HCT116 (cell line): ENCODE results near the gene SEMA6D. TPM values are rescaled to one million over a fixed set of nuclear protein-coding genes. Genes with fewer than 3 reads are reported as not detected.

Source experiments
- ATAC-seq: fragments of 200-7000 bp; cut with Tn5 transposase; 2 replicates; pipeline ENCODE4 v1.9.1; 2020; ENCODE audit warnings: mild to moderate bottlenecking, moderate library complexity
- BruUV-seq: library from RNA; stranded (reverse); fragments of 400-500 nt; replicated peaks from 2 replicates; lab custom pipeline; 2021; lab: Mats Ljungman, UMichigan
- CTCF ChIA-PET: fragments of 300-600 bp; sonication (Branson Sonifier 250); formaldehyde crosslinking; loops from one replicate; lab custom pipeline; 2021; ENCODE audit warnings: antibody characterized with exemption; lab: Charles Lee
- POLR2A ChIA-PET: fragments of 300-600, 350-600 bp; sonication (Branson Sonifier 250); formaldehyde crosslinking; loops from one replicate; lab custom pipeline; 2021; ENCODE audit warnings: antibody characterized with exemption; lab: Charles Lee
- RAD21 ChIA-PET, 2 experiments: fragments of 300-600 bp; sonication (Branson Sonifier 250); formaldehyde crosslinking; loops; one replicate each; lab custom pipeline; 2023; ENCODE audit warnings: low total read pairs in 2 of 2; ENCODE audit not compliant: uncharacterized antibody in 2 of 2, unreplicated experiment in 2 of 2, low non-redundant PET in 1 of 2; lab: Charles Lee
- DNase-seq: peaks from one replicate; pipeline ENCODE4 v3.0.0-alpha.2; 2010; ENCODE audit warnings: low read depth, low spot score
- H2AFZ ChIP-seq: fragments of 200-600 bp; shearing (Covaris generic), sonication (generic); 2 replicates; pipeline ENCODE4 v1.6.1; 2017; ENCODE audit warnings: low read depth, mixed run types, mixed read lengths, antibody characterized with exemption, low read length; ENCODE audit not compliant: poor library complexity, severe bottlenecking
- H3K27ac ChIP-seq: 2 replicates; pipeline ENCODE4 v1.5.1; 2012; ENCODE audit warnings: low read depth, low read length
- H3K27me3 ChIP-seq: fragments of 200-600 bp; sonication (generic); 2 replicates; pipeline ENCODE4 v1.6.1; 2016; ENCODE audit warnings: mixed run types, low read length, mixed read lengths; ENCODE audit not compliant: insufficient read depth
- H3K36me3 ChIP-seq, 2 experiments: fragments of 200-500 bp in 1 of 2; fragments of 200-600 bp in 1 of 2; sonication (Bioruptor generic) in 1 of 2; sonication (generic) in 1 of 2; 2 replicates each; pipeline versions ENCODE4 v1.5.1 to v1.6.1; 2014 to 2016; ENCODE audit warnings: low read length in 2 of 2, inconsistent platforms in 1 of 2, mixed read lengths in 1 of 2, mixed run types in 1 of 2; ENCODE audit not compliant: insufficient read depth in 2 of 2, control insufficient read depth in 1 of 2
- H3K4me1 ChIP-seq, 2 experiments: fragments of 200-600 bp in 1 of 2; sonication (generic) in 1 of 2; 2 replicates each; pipeline versions ENCODE4 v1.5.1 to v1.6.1; 2012 to 2017; ENCODE audit warnings: low read length in 2 of 2, inconsistent platforms in 1 of 2, mild to moderate bottlenecking in 1 of 2, mixed read lengths in 1 of 2, mixed run types in 1 of 2, moderate library complexity in 1 of 2; ENCODE audit not compliant: insufficient read depth in 2 of 2, control insufficient read depth in 1 of 2
- H3K4me2 ChIP-seq: fragments of 200-600 bp; sonication (generic); 2 replicates; pipeline ENCODE4 v1.6.1; 2017; ENCODE audit warnings: mixed run types, low read length, mixed read lengths
- H3K4me3 ChIP-seq, 2 experiments: fragments of 200-600 bp in 1 of 2; sonication (generic) in 1 of 2; replicated peaks in 1 of 2; 2 replicates each; pipeline ENCODE4 v1.5.1; 2011 to 2016; ENCODE audit warnings: low read length in 2 of 2, control low read depth in 1 of 2, low read depth in 1 of 2, mild to moderate bottlenecking in 1 of 2, mixed read lengths in 1 of 2, mixed run types in 1 of 2
- H3K79me2 ChIP-seq: fragments of 200-600 bp; sonication (generic); 2 replicates; pipeline ENCODE4 v1.6.1; 2017; ENCODE audit warnings: mild to moderate bottlenecking, mixed run types, low read length, moderate library complexity, mixed read lengths; ENCODE audit not compliant: insufficient read depth
- H3K9ac ChIP-seq: fragments of 200-600 bp; sonication (generic); 2 replicates; pipeline ENCODE4 v1.6.1; 2016; ENCODE audit warnings: low read length, mixed read lengths
- H3K9me2 ChIP-seq: fragments of 200-600 bp; sonication (generic), shearing (Covaris generic); 2 replicates; pipeline ENCODE4 v1.6.1; 2017; ENCODE audit warnings: mixed run types, mild to moderate bottlenecking, moderate library complexity; ENCODE audit not compliant: insufficient read depth
- H3K9me3 ChIP-seq, 2 experiments: fragments of 200-500 bp in 1 of 2; fragments of 200-600 bp in 1 of 2; sonication (Bioruptor generic) in 1 of 2; sonication (generic) in 1 of 2; 2 replicates each; pipeline ENCODE4 v1.6.1; 2014 to 2017; ENCODE audit warnings: low read length in 2 of 2, mixed read lengths in 2 of 2, inconsistent platforms in 1 of 2, low read depth in 1 of 2, mild to moderate bottlenecking in 1 of 2, mixed run types in 1 of 2, moderate library complexity in 1 of 2; ENCODE audit not compliant: control insufficient read depth in 1 of 2, insufficient read depth in 1 of 2
- H4K20me1 ChIP-seq: fragments of 200-600 bp; sonication (generic), shearing (Covaris generic); 2 replicates; pipeline ENCODE4 v1.6.1; 2017; ENCODE audit warnings: mixed run types, mild to moderate bottlenecking, moderate library complexity; ENCODE audit not compliant: insufficient read depth
- ATF3 ChIP-seq: IDR thresholded peaks from 2 replicates; pipeline ENCODE4 v1.6.1; 2012
- CBX3 ChIP-seq: IDR thresholded peaks from 2 replicates; pipeline ENCODE4 v1.6.1; 2012; ENCODE audit warnings: low read depth
- CTCF ChIP-seq, 3 experiments: fragments of 200-600 bp in 1 of 3; sonication (generic) in 1 of 3; IDR thresholded peaks in 2 of 3; conservative IDR thresholded peaks in 1 of 3; 2 replicates each; pipeline ENCODE4 v1.5.1; 2012 to 2017; ENCODE audit warnings: low read depth in 2 of 3, low read length in 2 of 3, antibody characterized with exemption in 1 of 3, borderline replicate concordance in 1 of 3, control low read depth in 1 of 3, mild to moderate bottlenecking in 1 of 3, mixed read lengths in 1 of 3, mixed run types in 1 of 3, moderate library complexity in 1 of 3; ENCODE audit not compliant: insufficient read depth in 1 of 3
- ELF1 ChIP-seq: IDR thresholded peaks from 2 replicates; pipeline ENCODE4 v1.6.1; 2012; ENCODE audit warnings: low read depth, borderline replicate concordance
- FOSL1 ChIP-seq: IDR thresholded peaks from 2 replicates; pipeline ENCODE4 v1.6.1; 2012; ENCODE audit warnings: low read depth
- POLR2A ChIP-seq: IDR thresholded peaks from 2 replicates; pipeline ENCODE4 v1.7.0; 2011; ENCODE audit warnings: borderline replicate concordance; ENCODE audit not compliant: insufficient read depth, insufficient read length; ENCODE audit errors: extremely low read depth
- REST ChIP-seq: IDR thresholded peaks from 2 replicates; pipeline ENCODE4 v1.6.1; 2012; ENCODE audit warnings: low read depth
- SRF ChIP-seq: IDR thresholded peaks from 2 replicates; pipeline ENCODE4 v1.6.1; 2012; ENCODE audit warnings: low read depth
- YY1 ChIP-seq: IDR thresholded peaks from 2 replicates; pipeline ENCODE4 v1.6.1; 2011; ENCODE audit warnings: low read length, low read depth, moderate library complexity, mild to moderate bottlenecking; ENCODE audit not compliant: insufficient replicate concordance; ENCODE audit errors: extremely low read depth
- ZNF274 ChIP-seq: fragments of 200-500 bp; sonication (Bioruptor generic); IDR thresholded peaks from 2 replicates; pipeline ENCODE4 v1.6.1; 2014; ENCODE audit warnings: mild to moderate bottlenecking, low read depth, low read length, inconsistent platforms
- intact Hi-C: fragments of 100-400 bp; cut with micrococcal nuclease; formaldehyde crosslinking; loops from 2 replicates; pipeline ENCODE4 v1.10.0; 2022
- total RNA-seq: library from RNA; stranded (reverse); gene quantifications from one replicate; pipeline ENCODE4 v1.2.1, GENCODE V29; 2021; ENCODE audit not compliant: unreplicated experiment

The SEMA6D gene
- total RNA-seq, 1 experiment from 2014 or later = 0.02 TPM

GRCh38 chr15:47743385-47743784 is 26.1 kb downstream of the SEMA6D start:
- Histone ChIP-seq H3K79me2 (no peaks in the 10 kb centered on the region), H3K9me3 (peaks cover 8 to 42% of the 10 kb centered on the region in 2 experiments; a peak in 2 of 4 replicates), H3K27me3 (no peaks in the 10 kb centered on the region), H3K27ac (no peak overlapping the region), H3K4me2 (no peak overlapping the region), H4K20me1 (no peaks in the 10 kb centered on the region), H3K36me3 (no peaks in the 10 kb centered on the region), H3K9me2 (no peaks in the 10 kb centered on the region)
- CTCF ChIA-PET = no interaction called here
- POLR2A ChIA-PET = no interaction called here
- no peak for ATAC-seq
- DNase-seq = no peak
- intact Hi-C loops = no loop called here
- no peak for TF ChIP-seq ATF3
- no peak for TF ChIP-seq REST
- no peak for TF ChIP-seq CTCF (IDR thresholded peaks at IDR 0.05 in 2 of 3, conservative IDR thresholded peaks at IDR 0.05 in 1 of 3; ENCODE audit: borderline replicate concordance in 1 of 3, insufficient read depth in 1 of 3, low read depth in 2 of 3, low read length in 2 of 3)
- TF ChIP-seq CBX3 = no peak
- TF ChIP-seq ZNF274 = no peak
- TF ChIP-seq ELF1 = no peak
- TF ChIP-seq SRF = no peak
- TF ChIP-seq FOSL1 = no peak
- no peak for TF ChIP-seq YY1
- no peak for TF ChIP-seq POLR2A
- TF ChIP-seq, all 23 proteins: peak for 0
- no peaks in the 10 kb centered on the region for H3K4me1 ChIP-seq
- H3K4me3 ChIP-seq = no peak overlapping the region
- no TSS peak for BruUV-seq
- H3K9ac ChIP-seq = no peak overlapping the region
- RAD21 ChIA-PET = no interaction called here
- no peak overlapping the region for H2AFZ ChIP-seq
